Trophoblast cell (in vitro differentiated cells and primary cell): ENCODE results near the gene C16orf90.

Source experiments
- DNase-seq, 2 donors: peaks; one replicate each; pipeline ENCODE4 v3.0.0-alpha.2; 2016
- H2AFZ ChIP-seq: 2 replicates; pipeline ENCODE4 v1.6.1; 2013; ENCODE audit warnings: low read length, moderate library complexity, mild to moderate bottlenecking; ENCODE audit not compliant: insufficient read depth, poor library complexity
- H2AK5ac ChIP-seq: 2 replicates; pipeline ENCODE4 v1.6.1; 2013; ENCODE audit warnings: mild to moderate bottlenecking, low read length
- H2BK120ac ChIP-seq: 2 replicates; pipeline ENCODE4 v1.6.1; 2013; ENCODE audit warnings: low read length, mild to moderate bottlenecking, moderate library complexity; ENCODE audit not compliant: insufficient read depth, poor library complexity
- H2BK12ac ChIP-seq: 2 replicates; pipeline ENCODE4 v1.6.1; 2013; ENCODE audit warnings: mild to moderate bottlenecking, low read length, moderate library complexity
- H2BK5ac ChIP-seq: 2 replicates; pipeline ENCODE4 v1.6.1; 2013; ENCODE audit warnings: low read length, low read depth, moderate library complexity, mild to moderate bottlenecking; ENCODE audit not compliant: poor library complexity
- H3K14ac ChIP-seq: 2 replicates; pipeline ENCODE4 v1.6.1; 2013; ENCODE audit warnings: mild to moderate bottlenecking, low read length
- H3K18ac ChIP-seq: 2 replicates; pipeline ENCODE4 v1.6.1; 2013; ENCODE audit warnings: mild to moderate bottlenecking, low read length
- H3K23ac ChIP-seq: 2 replicates; pipeline ENCODE4 v1.6.1; 2013; ENCODE audit warnings: low read length
- H3K27ac ChIP-seq: 2 replicates; pipeline ENCODE4 v1.5.1; 2013; ENCODE audit warnings: low read depth, mild to moderate bottlenecking, inconsistent platforms, low read length, moderate library complexity
- H3K27me3 ChIP-seq: 2 replicates; pipeline ENCODE4 v1.6.1; 2013; ENCODE audit warnings: inconsistent platforms, mild to moderate bottlenecking, low read length, moderate library complexity; ENCODE audit not compliant: insufficient read depth
- H3K36me3 ChIP-seq, 2 experiments: 1 replicate in 1 of 2; 2 replicates in 1 of 2; pipeline ENCODE4 v1.6.1; 2013; ENCODE audit warnings: low read length in 2 of 2, mild to moderate bottlenecking in 2 of 2, moderate library complexity in 1 of 2; ENCODE audit not compliant: insufficient read depth in 2 of 2, control insufficient read depth in 1 of 2
- H3K4ac ChIP-seq: 2 replicates; pipeline ENCODE4 v1.6.1; 2013; ENCODE audit warnings: low read depth, mild to moderate bottlenecking, low read length, moderate library complexity
- H3K4me1 ChIP-seq, 2 experiments: 1 replicate in 1 of 2; 2 replicates in 1 of 2; pipeline ENCODE4 v1.6.1; 2013; ENCODE audit warnings: low read length in 2 of 2, mild to moderate bottlenecking in 2 of 2, moderate library complexity in 1 of 2; ENCODE audit not compliant: insufficient read depth in 2 of 2, control insufficient read depth in 1 of 2
- H3K4me2 ChIP-seq: 2 replicates; pipeline ENCODE4 v1.6.1; 2013; ENCODE audit warnings: inconsistent platforms, mild to moderate bottlenecking, low read length, moderate library complexity
- H3K4me3 ChIP-seq: 2 replicates; pipeline ENCODE4 v1.5.1; 2013; ENCODE audit warnings: mild to moderate bottlenecking, low read depth, low read length, inconsistent platforms
- H3K79me1 ChIP-seq: one replicate; pipeline ENCODE4 v1.6.1; 2013; ENCODE audit warnings: low read length
- H3K79me2 ChIP-seq: 2 replicates; pipeline ENCODE4 v1.6.1; 2013; ENCODE audit warnings: low read length, mild to moderate bottlenecking; ENCODE audit not compliant: control insufficient read depth, insufficient read depth, poor library complexity
- H3K9ac ChIP-seq: 2 replicates; pipeline ENCODE4 v1.6.1; 2013; ENCODE audit warnings: mild to moderate bottlenecking, low read length
- H3K9me3 ChIP-seq: 2 replicates; pipeline ENCODE4 v1.6.1; 2013; ENCODE audit warnings: low read depth, mild to moderate bottlenecking, control low read depth, inconsistent platforms, low read length; ENCODE audit not compliant: insufficient read depth
- H4K12ac ChIP-seq: 2 replicates; pipeline ENCODE4 v1.6.1; 2013; ENCODE audit warnings: low read depth, mild to moderate bottlenecking, low read length, moderate library complexity
- H4K8ac ChIP-seq: 2 replicates; pipeline ENCODE4 v1.6.1; 2013; ENCODE audit warnings: low read depth, mild to moderate bottlenecking, low read length, moderate library complexity
- H4K91ac ChIP-seq: one replicate; pipeline ENCODE4 v1.6.1; 2013; ENCODE audit warnings: low read depth, mild to moderate bottlenecking, low read length, moderate library complexity
- WGBS: extraction: QIAGEN DNeasy Blood & Tissue Kit; methylation state at CpG from one replicate; pipeline ENCODE4 v1.1.7; 2013; ENCODE audit warnings: missing lambda C conversion rate; ENCODE audit not compliant: insufficient read length, insufficient coverage; ENCODE audit errors: extremely low coverage; 5-methylcytosine and 5-hydroxymethylcytosine counted together

Gene C16orf90

GRCh38 chr16:3479654-3480216, 15.6 kb downstream of the C16orf90 start:
- Histone ChIP-seq H4K8ac (no peak overlapping the region), H3K14ac (no peak overlapping the region), H3K79me2 (no peaks in the 10 kb centered on the region), H3K9me3 (peaks cover 2% of the 10 kb centered on the region), H4K12ac (no peak overlapping the region), H3K4me2 (no peak overlapping the region), H4K91ac (no peak overlapping the region), H2AFZ (no peak overlapping the region), H3K9ac (no peak overlapping the region), H2AK5ac (no peak overlapping the region), H2BK120ac (no peak overlapping the region), H3K4me1 (peaks cover 0 to 3% of the 10 kb centered on the region in 2 experiments), H3K27ac (no peak overlapping the region), H3K18ac (no peak overlapping the region), H2BK12ac (no peak overlapping the region), H2BK5ac (no peak overlapping the region), H3K4me3 (no peak overlapping the region), H3K79me1 (no peaks in the 10 kb centered on the region), H3K4ac (no peak overlapping the region), H3K36me3 (peaks cover 45 to 52% of the 10 kb centered on the region in 2 experiments), H3K23ac (no peak overlapping the region), H3K27me3 (no peaks in the 10 kb centered on the region)
- WGBS = no CpG with 5 or more reads among the region's 12 CpGs
- DNase-seq = no peak

DNA sequence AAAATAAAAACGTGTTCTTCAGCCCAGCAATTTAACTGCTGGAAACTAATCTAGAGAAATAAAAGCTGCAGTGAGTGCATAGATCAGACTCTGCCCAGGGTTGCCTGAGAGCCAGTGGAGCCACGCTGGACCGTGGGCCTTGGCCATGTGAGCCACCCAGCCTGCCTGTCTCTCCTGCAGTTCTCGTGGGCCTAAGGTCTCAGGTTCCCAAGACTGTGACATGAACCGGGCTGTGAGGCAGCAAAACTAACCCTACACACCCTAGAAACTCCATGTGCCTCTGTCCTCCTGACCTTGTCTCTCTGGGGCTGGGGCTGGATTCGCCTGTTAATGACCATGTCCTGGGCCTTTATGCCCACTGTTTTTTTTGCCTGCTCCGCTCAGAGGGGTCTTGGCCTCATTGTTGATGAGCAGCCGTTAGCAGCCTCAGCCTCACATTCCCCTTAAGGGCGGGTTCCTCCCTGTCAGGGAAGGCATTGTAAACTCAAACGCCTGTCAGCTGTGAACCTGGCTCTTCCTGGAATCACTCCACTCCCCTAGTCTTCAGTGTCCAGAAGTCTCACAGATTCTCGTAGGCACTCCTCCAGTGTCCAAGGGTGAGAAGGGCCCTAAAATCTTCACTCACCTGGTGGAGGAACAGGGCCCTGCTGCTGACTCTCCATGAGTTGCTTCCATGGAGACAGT, 16.9 kb downstream of the C16orf90 start:
- Histone ChIP-seq H3K18ac (no peak overlapping the region), H3K4ac (no peak overlapping the region), H3K23ac (peak overlapping the region; percentile 48), H3K36me3 (peaks cover 33 to 41% of the 10 kb centered on the region in 2 experiments), H2BK120ac (no peak overlapping the region), H3K27ac (no peak overlapping the region), H3K79me2 (peaks cover 2% of the 10 kb centered on the region), H3K9me3 (peaks cover 2% of the 10 kb centered on the region), H2AFZ (no peak overlapping the region), H2BK12ac (no peak overlapping the region), H3K14ac (no peak overlapping the region), H4K91ac (no peak overlapping the region), H4K8ac (no peak overlapping the region), H3K9ac (no peak overlapping the region), H2AK5ac (no peak overlapping the region), H3K79me1 (no peaks in the 10 kb centered on the region), H2BK5ac (no peak overlapping the region), H3K4me3 (no peak overlapping the region), H3K27me3 (no peaks in the 10 kb centered on the region), H3K4me2 (no peak overlapping the region), H3K4me1 (peaks cover 0 to 3% of the 10 kb centered on the region in 2 experiments), H4K12ac (no peak overlapping the region)
- WGBS = no CpG with 5 or more reads among the region's 11 CpGs
- no peak for DNase-seq

- H3K23ac ChIP-seq = no peak overlapping the region
- H2BK12ac ChIP-seq = no peak overlapping the region
- H2AK5ac ChIP-seq = no peak overlapping the region
- no peak overlapping the region for H3K4me2 ChIP-seq
- H2BK5ac ChIP-seq = no peak overlapping the region
- H3K36me3 ChIP-seq = peaks cover 16 to 21% of the 10 kb centered on the region in 2 experiments
- WGBS = no CpG with 5 or more reads among the region's 3 CpGs
- no peak overlapping the region for H2AFZ ChIP-seq
- no peak overlapping the region for H3K9ac ChIP-seq
- H3K9me3 ChIP-seq = peaks cover 2% of the 10 kb centered on the region
- no peak overlapping the region for H3K4me3 ChIP-seq
- no peaks in the 10 kb centered on the region for H3K79me1 ChIP-seq
- peaks cover 2% of the 10 kb centered on the region for H3K79me2 ChIP-seq
- H4K12ac ChIP-seq = no peak overlapping the region
- no peak overlapping the region for H4K91ac ChIP-seq
- peak overlapping the region; percentile 78 for H3K4ac ChIP-seq
- no peak overlapping the region for H3K18ac ChIP-seq
- no peak overlapping the region for H3K14ac ChIP-seq
- H3K27ac ChIP-seq = no peak overlapping the region
- no peak overlapping the region for H4K8ac ChIP-seq
- no peak for DNase-seq
- H2BK120ac ChIP-seq = no peak overlapping the region
- peaks cover 0 to 3% of the 10 kb centered on the region in 2 experiments for H3K4me1 ChIP-seq
- H3K27me3 ChIP-seq = no peaks in the 10 kb centered on the region
Measured at GRCh38 chr16:3476409-3476808, 18.9 kb downstream of the C16orf90 start.

DNA sequence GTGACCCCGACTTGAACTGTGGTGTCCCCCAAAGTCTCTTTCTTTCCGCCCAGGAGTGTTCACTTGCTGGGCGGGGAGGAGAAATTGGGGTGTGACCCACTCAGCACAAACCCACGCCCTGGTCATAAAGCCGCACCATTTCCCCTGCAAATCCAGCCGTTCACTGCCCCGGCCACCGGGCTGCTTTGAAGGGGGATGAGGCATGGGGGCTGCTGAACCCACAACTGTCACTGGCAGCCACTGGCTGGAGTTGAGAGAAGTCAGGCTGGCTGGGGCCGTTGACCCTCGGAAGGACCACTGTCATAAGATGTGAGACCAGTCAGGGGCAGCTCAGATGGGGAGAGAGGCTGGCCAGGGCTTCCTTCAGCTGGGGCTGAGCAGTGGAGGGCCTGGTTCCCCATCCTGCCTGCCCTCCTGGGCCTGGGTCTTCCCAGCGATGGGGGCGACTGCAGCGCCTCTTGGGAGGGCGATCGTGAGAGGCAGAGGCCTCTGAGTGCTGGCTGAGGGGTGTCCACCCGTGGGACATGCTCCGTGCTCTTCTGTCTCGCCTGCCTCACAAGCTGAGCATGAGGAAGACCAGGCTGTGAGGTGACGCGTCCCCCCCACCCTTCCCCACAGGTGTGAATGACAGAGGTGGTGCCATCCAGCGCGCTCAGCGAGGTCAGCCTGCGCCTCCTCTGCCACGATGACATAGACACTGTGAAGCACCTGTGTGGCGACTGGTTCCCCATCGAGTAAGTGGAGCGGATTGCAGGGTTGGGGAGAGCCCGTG, 19.5 kb downstream of the C16orf90 start:
- Histone ChIP-seq H3K79me2 (peaks cover 2% of the 10 kb centered on the region), H4K91ac (no peak overlapping the region), H2AK5ac (no peak overlapping the region), H3K36me3 (peaks cover 14 to 18% of the 10 kb centered on the region in 2 experiments), H2BK12ac (no peak overlapping the region), H2BK5ac (no peak overlapping the region), H3K4me3 (no peak overlapping the region), H3K23ac (no peak overlapping the region), H4K12ac (no peak overlapping the region), H3K9me3 (peaks cover 2% of the 10 kb centered on the region), H3K27ac (no peak overlapping the region), H2BK120ac (no peak overlapping the region), H3K79me1 (no peaks in the 10 kb centered on the region), H3K4me2 (no peak overlapping the region), H3K4me1 (peaks cover 0 to 3% of the 10 kb centered on the region in 2 experiments), H4K8ac (no peak overlapping the region), H2AFZ (no peak overlapping the region), H3K18ac (peak overlapping the region; percentile 3), H3K9ac (no peak overlapping the region), H3K4ac (peak overlapping the region; percentile 78), H3K27me3 (no peaks in the 10 kb centered on the region), H3K14ac (no peak overlapping the region)
- no CpG with 5 or more reads among the region's 29 CpGs for WGBS
- no peak for DNase-seq
